Measurements from ENCODE around the gene MNAT1.

The MNAT1 gene

GRCh38 chr14:60968099-60968498, 233.5 kb downstream of the MNAT1 start:
- DNase-seq (ENCODE audit: low read depth) = no peak

GRCh38 chr14:60968671-60969070, 234.1 kb downstream of the MNAT1 start:
- no peak for DNase-seq (ENCODE audit: low read depth)

- DNase-seq (ENCODE audit: low read depth) = no peak
Measured at GRCh38 chr14:60970146-60970545, 235.6 kb downstream of the MNAT1 start.

GRCh38 chr14:60971271-60971670, 236.7 kb downstream of the MNAT1 start:
- no peak for DNase-seq (ENCODE audit: low read depth)

GRCh38 chr14:60972295-60972694, 237.7 kb downstream of the MNAT1 start:
- no peak for DNase-seq (ENCODE audit: low read depth)

- no peak for DNase-seq (ENCODE audit: low read depth)
Measured at GRCh38 chr14:60973070-60973469, 238.5 kb downstream of the MNAT1 start.

GRCh38 chr14:60974090-60974651, 239.6 kb downstream of the MNAT1 start:
- DNase-seq (ENCODE audit: low read depth) = no peak

- DNase-seq (ENCODE audit: low read depth) = no peak
Measured at GRCh38 chr14:60975551-60975950, 241.0 kb downstream of the MNAT1 start.

GRCh38 chr14:60977847-60978246, 243.3 kb downstream of the MNAT1 start:
- no peak for DNase-seq (ENCODE audit: low read depth)

GRCh38 chr14:60980811-60981632, 246.5 kb downstream of the MNAT1 start, which contains the start of the genes SLC38A6 and TRMT5:
SLC38A6 (plus strand) TSS chr14:60981245; CDS start chr14:60981278, 33 bp downstream.
TRMT5 (minus strand) TSS chr14:60981079; CDS start chr14:60980973, 106 bp downstream.
- DNase-seq (ENCODE audit: low read depth) = peak; percentile 82

- DNase-seq (ENCODE audit: low read depth) = peak; percentile 79
Measured at GRCh38 chr14:60981633-60982455, 247.3 kb downstream of the MNAT1 start.

GRCh38 chr14:60984196-60984595, 249.6 kb downstream of the MNAT1 start:
- DNase-seq (ENCODE audit: low read depth) = no peak

GRCh38 chr14:60986500-60986899, 251.9 kb downstream of the MNAT1 start:
- DNase-seq (ENCODE audit: low read depth) = no peak

- no peak for DNase-seq (ENCODE audit: low read depth)
Measured at GRCh38 chr14:60989599-60989998, 255.0 kb downstream of the MNAT1 start.

GRCh38 chr14:60998617-60999016, 264.1 kb downstream of the MNAT1 start:
- DNase-seq (ENCODE audit: low read depth) = no peak

- no peak for DNase-seq (ENCODE audit: low read depth)
Measured at GRCh38 chr14:60999536-60999935, 265.0 kb downstream of the MNAT1 start.

- no peak for DNase-seq (ENCODE audit: low read depth)
Measured at GRCh38 chr14:61003571-61003970, 269.0 kb downstream of the MNAT1 start.

- DNase-seq (ENCODE audit: low read depth) = no peak
Measured at GRCh38 chr14:61019537-61019936, 285.0 kb downstream of the MNAT1 start.

All from HS-5 (cell line).